T-helper 2 cell treated with Interferon-gamma antibody and Interleukin-4, amounts not matched to agents 5 μg/mL and 100 μg/mL, for 36 hours (primary cell): ENCODE measurements around the gene POU6F2.

Experiments used
- DNase-seq: peaks from one replicate; pipeline ENCODE4 v3.0.0; 2021; ENCODE audit warnings: low spot score
- H3K27ac Mint-ChIP-seq: one replicate; pipeline ENCODE4 v1.8.0; 2021; ENCODE audit warnings: mild to moderate bottlenecking, mixed read lengths
- H3K27me3 Mint-ChIP-seq: one replicate; pipeline ENCODE4 v1.8.0; 2021; ENCODE audit warnings: low read depth, mixed read lengths
- H3K36me3 Mint-ChIP-seq: one replicate; pipeline ENCODE4 v1.8.0; 2021; ENCODE audit warnings: low read depth, mixed read lengths
- H3K4me1 Mint-ChIP-seq: one replicate; pipeline ENCODE4 v1.8.0; 2021; ENCODE audit warnings: low read depth, mixed read lengths
- H3K4me3 Mint-ChIP-seq: one replicate; pipeline ENCODE4 v1.8.0; 2022; ENCODE audit warnings: mild to moderate bottlenecking, moderate library complexity, mixed read lengths
- H3K9me3 Mint-ChIP-seq: one replicate; pipeline ENCODE4 v1.8.0; 2021; ENCODE audit warnings: mixed read lengths

POU6F2 gene

DNA sequence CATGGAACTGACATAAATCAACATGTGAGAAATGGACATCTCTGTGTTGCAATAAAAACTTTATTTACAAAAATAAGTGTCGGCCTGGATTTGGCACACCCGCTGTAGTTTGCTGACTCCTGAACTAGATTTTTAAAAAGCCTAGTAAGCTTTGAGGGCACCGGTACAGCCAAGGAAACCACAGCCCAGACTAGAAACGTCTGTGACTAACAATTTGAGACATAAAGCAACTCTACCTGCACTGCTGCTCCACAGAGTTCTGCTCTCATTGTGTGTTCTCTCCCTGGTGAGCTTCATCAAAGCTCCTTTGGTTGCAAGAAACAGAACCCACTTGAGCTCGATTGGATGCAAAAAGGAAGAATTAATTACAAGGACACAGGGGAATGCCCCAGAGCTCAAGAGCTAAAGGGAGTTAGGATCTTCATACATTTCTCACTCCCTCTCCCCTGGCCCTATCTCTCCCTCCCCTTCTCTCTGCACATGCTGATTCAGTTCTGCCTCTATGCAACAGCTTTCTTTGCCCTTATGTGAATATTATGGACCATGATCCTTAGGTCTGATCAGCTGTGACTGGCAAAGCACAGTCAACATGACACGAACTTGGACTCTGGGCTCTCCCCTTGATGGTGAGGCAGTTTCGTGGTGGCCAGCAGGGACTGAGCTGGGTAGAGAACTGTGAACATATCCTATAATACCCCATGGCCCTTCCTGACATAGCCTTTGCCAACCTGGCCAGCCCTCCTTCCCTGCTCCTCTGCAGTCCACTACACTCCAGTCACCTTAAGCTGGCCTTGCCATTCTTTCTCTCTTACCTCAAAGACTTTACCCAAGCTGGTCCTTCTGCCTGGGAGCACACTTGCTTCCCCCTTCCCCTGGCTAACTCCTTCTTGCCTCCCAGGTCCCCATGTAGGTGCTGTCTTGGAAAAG is 511.0 kb downstream of the POU6F2 start:
- H3K4me1 Mint-ChIP-seq = no peaks in the 10 kb centered on the region

DNA sequence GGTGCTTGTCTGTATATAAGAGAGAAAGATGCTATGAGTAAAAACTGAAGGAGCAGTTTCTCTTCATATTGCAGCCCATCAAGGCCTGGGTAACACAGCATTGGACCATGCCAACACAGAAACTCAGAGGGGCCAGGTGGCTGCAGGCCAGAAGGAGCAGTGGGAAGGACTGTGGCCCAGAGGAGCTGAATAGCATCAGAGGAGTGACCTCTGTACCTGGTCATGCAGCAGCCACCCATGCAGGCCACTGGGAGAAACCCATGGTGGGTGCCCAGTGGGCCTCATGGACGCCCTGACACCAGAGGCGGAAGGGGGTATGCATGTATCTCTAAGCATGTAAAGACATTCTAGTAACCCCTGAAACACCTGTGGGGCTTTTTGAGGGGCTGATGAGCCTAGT is 512.6 kb downstream of the POU6F2 start:
- no peaks in the 10 kb centered on the region for H3K36me3 Mint-ChIP-seq
- no peaks in the 10 kb centered on the region for H3K9me3 Mint-ChIP-seq
- H3K27ac Mint-ChIP-seq = no peak overlapping the region
- peaks cover 33% of the 10 kb centered on the region for H3K27me3 Mint-ChIP-seq
- DNase-seq = no peak
- no peaks in the 10 kb centered on the region for H3K4me1 Mint-ChIP-seq
- H3K4me3 Mint-ChIP-seq = no peak overlapping the region

More for the DNA sequence above, 511.0 kb downstream of the POU6F2 start:
- no peaks in the 10 kb centered on the region for H3K9me3 Mint-ChIP-seq
- no peaks in the 10 kb centered on the region for H3K36me3 Mint-ChIP-seq
- no peak for DNase-seq
- no peak overlapping the region for H3K27ac Mint-ChIP-seq
- H3K4me3 Mint-ChIP-seq = no peak overlapping the region
- peaks cover 34% of the 10 kb centered on the region for H3K27me3 Mint-ChIP-seq

DNA sequence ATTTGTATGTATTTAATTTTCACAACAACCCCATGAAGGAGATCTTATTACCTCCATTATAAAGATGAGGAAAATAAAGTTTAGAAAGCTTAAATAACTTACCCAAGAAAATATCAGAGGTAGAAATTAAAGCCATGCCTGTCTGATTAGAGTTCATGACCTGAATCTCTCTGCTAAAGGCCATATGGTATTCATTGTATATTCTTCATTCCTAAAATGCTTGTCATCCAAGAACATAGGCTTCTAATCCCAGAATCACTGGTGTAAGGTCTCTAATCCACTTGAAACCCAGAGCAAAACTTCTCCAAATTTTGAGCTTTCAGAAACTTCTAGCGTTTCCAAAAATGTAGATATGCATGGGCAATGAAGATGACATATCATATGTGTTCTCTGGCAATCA is 516.2 kb downstream of the POU6F2 start:
- H3K4me1 Mint-ChIP-seq = no peaks in the 10 kb centered on the region
- DNase-seq = no peak
- no peaks in the 10 kb centered on the region for H3K9me3 Mint-ChIP-seq
- no peak overlapping the region for H3K27ac Mint-ChIP-seq
- H3K36me3 Mint-ChIP-seq = no peaks in the 10 kb centered on the region
- H3K27me3 Mint-ChIP-seq = peaks cover 23% of the 10 kb centered on the region
- no peak overlapping the region for H3K4me3 Mint-ChIP-seq

DNA sequence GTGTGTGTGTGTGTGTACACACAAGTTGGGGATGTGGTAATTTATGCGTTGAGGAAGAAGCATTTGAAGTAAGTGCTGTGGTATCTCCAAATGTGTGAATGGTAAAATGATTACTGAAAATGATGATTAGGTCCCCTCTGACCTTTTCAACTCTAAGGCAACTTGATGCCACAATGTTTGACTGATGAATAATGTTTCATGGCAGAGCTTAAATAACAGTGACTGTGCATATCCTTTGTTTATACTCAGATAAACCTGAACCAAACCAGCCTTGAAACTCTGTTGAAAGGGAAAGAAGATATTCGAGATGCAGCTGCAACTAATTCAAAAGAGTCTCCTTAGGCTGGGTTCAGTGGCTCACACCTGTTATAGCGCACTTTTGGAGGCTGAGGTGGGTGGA is 523.6 kb downstream of the POU6F2 start:
- H3K36me3 Mint-ChIP-seq = no peaks in the 10 kb centered on the region
- H3K27ac Mint-ChIP-seq = no peak overlapping the region
- no peaks in the 10 kb centered on the region for H3K9me3 Mint-ChIP-seq
- H3K27me3 Mint-ChIP-seq = peaks cover 19% of the 10 kb centered on the region
- no peak overlapping the region for H3K4me3 Mint-ChIP-seq
- DNase-seq = no peak
- H3K4me1 Mint-ChIP-seq = no peaks in the 10 kb centered on the region

DNA sequence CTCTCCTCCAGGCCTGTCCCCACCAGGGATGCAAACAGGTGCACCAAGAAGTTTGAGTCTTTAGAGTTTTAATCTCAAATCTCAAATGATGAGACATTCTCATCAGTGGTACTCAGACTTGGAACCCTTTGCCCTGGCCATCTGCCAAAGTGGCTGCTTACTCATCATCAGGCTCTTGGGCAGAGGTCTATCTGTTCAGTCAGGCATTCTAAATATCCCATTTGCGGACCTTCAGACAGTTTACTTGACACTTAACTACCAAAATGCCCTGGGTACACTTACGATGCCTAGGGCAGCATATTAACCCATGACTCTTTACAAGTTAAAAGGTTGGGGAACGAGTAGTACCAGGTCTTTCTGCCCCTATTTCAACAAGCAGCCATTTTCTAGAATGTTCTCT is 527.3 kb downstream of the POU6F2 start:
- no peak for DNase-seq
- H3K36me3 Mint-ChIP-seq = no peaks in the 10 kb centered on the region
- no peak overlapping the region for H3K4me3 Mint-ChIP-seq
- no peak overlapping the region for H3K27ac Mint-ChIP-seq
- peaks cover 16% of the 10 kb centered on the region for H3K27me3 Mint-ChIP-seq
- peaks cover 4% of the 10 kb centered on the region for H3K4me1 Mint-ChIP-seq
- no peaks in the 10 kb centered on the region for H3K9me3 Mint-ChIP-seq

DNA sequence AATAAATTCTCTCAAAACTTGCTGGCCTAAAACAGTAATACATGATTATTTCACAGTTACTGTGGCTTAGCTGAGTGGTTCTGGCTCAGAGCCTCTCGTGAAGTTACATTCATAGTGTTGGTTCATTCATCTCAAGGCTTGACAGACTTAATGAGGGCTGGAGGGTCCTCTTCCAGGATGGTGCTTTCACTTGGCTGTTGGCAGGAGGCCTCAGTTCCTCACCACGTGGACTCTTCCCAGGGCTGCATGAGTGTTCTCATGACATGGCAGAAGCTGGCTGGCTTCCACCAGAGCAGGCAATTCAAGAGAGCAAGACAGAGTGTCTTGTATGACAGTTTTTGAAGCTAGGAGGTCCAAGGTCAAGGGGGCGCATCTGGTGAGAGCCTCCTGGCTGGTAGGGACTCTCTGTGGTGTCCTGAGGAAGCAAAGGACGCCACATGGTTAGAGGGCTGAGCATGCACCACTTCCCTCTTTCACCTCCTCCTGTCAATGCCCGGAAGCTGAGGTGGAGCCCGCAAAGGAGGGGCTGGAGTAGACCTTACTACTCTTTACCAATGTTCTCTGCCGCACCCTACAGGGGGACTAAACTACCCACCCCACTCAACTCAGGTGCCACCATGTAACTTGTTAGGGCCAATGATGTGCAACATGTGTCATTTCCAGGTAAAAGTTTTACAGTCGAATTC is 530.3 kb downstream of the POU6F2 start:
- Mint-ChIP-seq H3K4me1 (peaks cover 7% of the 10 kb centered on the region), H3K27ac (no peak overlapping the region), H3K4me3 (no peak overlapping the region), H3K9me3 (no peaks in the 10 kb centered on the region), H3K36me3 (no peaks in the 10 kb centered on the region), H3K27me3 (peaks cover 10% of the 10 kb centered on the region)
- DNase-seq = no peak

DNA sequence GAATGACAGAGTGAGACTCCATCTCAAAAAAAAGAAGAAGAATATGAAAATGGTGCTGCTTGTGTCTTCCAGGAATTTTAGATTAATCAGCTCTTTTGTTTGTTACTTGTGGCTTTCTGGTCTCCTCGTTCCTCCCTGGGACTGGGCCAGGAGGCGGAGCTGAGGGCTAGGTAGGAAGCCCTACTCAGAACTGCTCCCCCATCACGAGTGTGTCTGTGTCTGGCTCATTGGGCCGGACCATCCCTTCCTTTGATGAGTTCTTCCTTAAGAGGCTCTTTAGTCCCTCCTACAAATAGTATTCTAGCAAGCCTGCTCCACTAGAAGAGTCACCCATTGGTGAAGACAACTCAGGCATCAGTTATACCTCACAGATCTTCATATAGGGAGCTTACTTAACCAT is 531.7 kb downstream of the POU6F2 start:
- Mint-ChIP-seq H3K4me1 (peaks cover 7% of the 10 kb centered on the region), H3K36me3 (no peaks in the 10 kb centered on the region), H3K27me3 (peaks cover 7% of the 10 kb centered on the region), H3K9me3 (no peaks in the 10 kb centered on the region), H3K27ac (no peak overlapping the region), H3K4me3 (no peak overlapping the region)
- no peak for DNase-seq

DNA sequence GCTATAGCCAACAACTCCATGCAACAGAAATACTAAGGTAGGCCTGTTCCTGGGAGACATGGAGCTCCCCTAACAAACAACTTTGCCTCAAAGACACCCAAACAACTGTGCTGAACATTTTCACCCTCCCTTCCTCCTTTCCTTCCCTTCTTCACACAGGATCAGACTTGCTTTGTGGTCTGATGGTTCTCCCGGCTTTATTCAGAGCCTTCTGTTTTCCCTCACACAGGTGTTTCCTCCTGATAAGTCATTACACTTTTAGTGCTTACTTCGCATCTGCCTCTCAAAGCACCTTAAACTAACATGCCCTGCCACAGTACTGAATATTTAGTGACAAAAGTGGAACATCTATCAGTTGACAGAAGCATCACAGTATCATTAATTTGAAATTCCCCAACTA is 532.2 kb downstream of the POU6F2 start:
- DNase-seq = no peak
- peaks cover 7% of the 10 kb centered on the region for H3K27me3 Mint-ChIP-seq
- H3K9me3 Mint-ChIP-seq = no peaks in the 10 kb centered on the region
- H3K4me3 Mint-ChIP-seq = no peak overlapping the region
- H3K27ac Mint-ChIP-seq = no peak overlapping the region
- peaks cover 7% of the 10 kb centered on the region for H3K4me1 Mint-ChIP-seq
- H3K36me3 Mint-ChIP-seq = no peaks in the 10 kb centered on the region

DNA sequence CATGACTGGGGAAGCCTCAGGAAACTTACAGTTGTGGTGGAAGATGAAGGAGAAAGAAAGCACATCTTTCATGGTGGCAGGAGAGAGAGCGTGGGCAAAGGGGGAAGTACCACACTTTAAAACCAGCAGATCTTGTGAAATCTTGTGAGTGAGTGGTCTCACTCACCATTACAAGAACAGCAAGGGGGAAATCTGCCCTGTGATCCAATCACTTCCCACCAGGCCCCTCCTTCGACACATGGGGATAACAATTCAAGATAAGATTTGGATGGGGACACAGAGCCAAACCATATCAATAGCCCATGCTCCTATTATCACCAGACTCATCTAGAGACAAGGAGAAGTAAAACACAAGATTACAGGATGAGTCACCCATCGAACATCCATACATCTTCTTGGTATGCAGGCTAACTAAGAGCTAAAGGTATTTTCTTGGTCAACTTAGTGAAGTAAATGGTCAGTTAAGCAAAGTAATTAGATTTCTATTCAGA is 533.2 kb downstream of the POU6F2 start:
- Mint-ChIP-seq H3K36me3 (no peaks in the 10 kb centered on the region), H3K9me3 (no peaks in the 10 kb centered on the region), H3K4me1 (peaks cover 7% of the 10 kb centered on the region), H3K4me3 (no peak overlapping the region), H3K27ac (no peak overlapping the region), H3K27me3 (peaks cover 8% of the 10 kb centered on the region)
- peak; percentile 22 for DNase-seq

DNA sequence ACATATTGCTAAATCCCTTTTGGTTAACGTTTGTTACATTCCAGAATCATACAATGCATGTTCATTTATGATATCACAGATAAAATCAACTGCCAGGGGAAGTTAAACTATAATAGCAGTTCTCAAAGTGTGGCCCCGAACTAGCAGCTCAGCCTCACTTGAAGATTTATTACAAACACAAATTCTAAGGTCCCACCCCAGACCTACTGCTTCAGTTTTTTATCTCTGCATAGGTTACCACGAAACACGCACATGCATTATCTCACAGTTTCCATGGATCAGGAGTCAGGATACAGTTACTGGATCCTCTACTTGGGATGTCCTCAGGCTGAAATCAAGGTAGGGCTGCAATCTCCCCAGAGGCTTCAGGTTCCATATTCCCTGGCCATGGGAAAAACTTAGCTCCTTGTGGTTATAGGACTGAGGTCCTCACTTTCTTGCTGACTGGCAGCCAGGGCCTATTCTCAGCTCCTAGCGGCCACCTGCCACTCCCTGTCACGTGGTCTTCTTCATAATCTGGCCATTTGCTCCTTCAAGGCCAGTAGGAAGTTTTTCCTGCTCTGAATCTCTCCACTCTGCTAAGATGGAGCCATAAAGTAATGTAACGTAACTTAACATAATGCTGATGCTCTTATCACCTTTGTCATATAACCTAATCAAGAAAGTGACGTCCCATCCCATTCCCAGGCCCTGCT is 538.0 kb downstream of the POU6F2 start:
- Mint-ChIP-seq H3K4me1 (peaks cover 2% of the 10 kb centered on the region), H3K9me3 (no peaks in the 10 kb centered on the region), H3K27me3 (peaks cover 5% of the 10 kb centered on the region), H3K4me3 (no peak overlapping the region), H3K36me3 (no peaks in the 10 kb centered on the region), H3K27ac (no peak overlapping the region)
- DNase-seq = no peak

DNA sequence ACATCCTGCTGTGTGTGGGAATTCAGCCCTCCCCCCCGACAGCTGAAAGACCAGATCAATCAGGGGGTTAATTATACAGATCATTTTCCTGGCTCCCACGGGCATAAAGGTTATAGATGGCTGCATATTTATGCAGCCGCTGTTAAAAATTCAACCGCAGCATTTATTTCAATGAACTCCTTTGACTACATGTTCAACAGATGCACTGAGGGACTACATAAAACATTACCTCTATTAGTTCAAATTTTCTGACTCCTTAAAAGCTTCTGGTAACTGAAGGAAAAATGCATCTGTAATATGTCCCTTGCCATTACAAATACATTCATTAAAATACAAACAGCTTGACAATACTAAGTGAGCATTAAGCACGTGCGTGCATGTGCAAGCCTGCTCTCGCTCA is 538.8 kb downstream of the POU6F2 start:
- Mint-ChIP-seq H3K27ac (no peak overlapping the region), H3K4me1 (no peaks in the 10 kb centered on the region), H3K4me3 (no peak overlapping the region), H3K36me3 (no peaks in the 10 kb centered on the region), H3K9me3 (no peaks in the 10 kb centered on the region), H3K27me3 (peaks cover 7% of the 10 kb centered on the region)
- no peak for DNase-seq

DNA sequence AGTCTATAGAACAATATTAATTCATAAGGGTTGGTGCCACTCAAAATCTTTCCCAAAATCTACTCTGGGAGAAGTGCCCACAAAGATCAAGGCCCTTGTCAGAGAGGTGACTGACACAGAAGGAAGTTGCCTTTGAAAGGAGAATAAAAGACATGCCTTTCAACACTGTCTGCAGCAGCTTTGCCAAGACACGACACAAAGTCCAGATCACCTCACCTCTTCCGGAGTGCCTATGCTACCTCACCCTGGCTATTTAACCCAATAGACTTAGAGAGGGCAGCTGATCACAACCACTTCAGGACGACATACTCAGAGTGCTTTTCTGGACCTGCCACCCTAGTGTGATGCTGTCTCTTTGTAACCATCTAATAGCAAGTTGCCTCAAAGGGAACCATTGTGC is 539.5 kb downstream of the POU6F2 start:
- no peaks in the 10 kb centered on the region for H3K36me3 Mint-ChIP-seq
- DNase-seq = no peak
- no peaks in the 10 kb centered on the region for H3K4me1 Mint-ChIP-seq
- peaks cover 7% of the 10 kb centered on the region for H3K27me3 Mint-ChIP-seq
- H3K9me3 Mint-ChIP-seq = no peaks in the 10 kb centered on the region
- no peak overlapping the region for H3K4me3 Mint-ChIP-seq
- H3K27ac Mint-ChIP-seq = no peak overlapping the region
